HG03520 (cell line): ENCODE results near the gene TAF4B.
"Not testable (repeated sequence)": the region's sequence is repeated elsewhere in the genome, so short reads cannot be mapped to it uniquely, and the experiment has no call there.

Source experiments
- ATAC-seq: cut with Tn5 transposase; IDR thresholded peaks from one replicate; pipeline ENCODE4 v1.9.1; 2021; ENCODE audit warnings: mild to moderate bottlenecking, moderate library complexity; ENCODE audit not compliant: unreplicated experiment

The TAF4B gene

DNA sequence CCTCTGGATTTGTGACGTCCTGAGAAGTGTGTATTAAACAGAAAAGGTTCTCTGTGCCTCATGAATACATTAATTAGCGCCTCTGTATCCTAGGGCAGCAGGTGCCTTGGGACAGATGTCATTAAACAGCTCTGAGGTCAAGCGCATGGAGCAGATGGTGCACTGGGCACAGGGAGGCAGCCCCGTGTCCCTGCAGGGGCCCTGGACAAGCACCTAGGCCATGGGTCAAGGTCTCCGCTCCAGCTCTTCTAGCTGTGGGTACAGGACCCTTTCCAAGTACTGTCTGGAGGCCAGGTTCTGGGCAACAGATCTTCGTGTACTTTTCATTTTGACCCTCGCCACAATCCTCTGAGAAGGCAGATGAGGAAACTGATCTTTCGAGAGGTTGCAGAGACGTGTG, 195.7 kb downstream of the TAF4B start:
- no peak for ATAC-seq

GRCh38 chr18:26422472-26423162, 196.4 kb downstream of the TAF4B start:
- ATAC-seq, result peak; percentile 63

DNA sequence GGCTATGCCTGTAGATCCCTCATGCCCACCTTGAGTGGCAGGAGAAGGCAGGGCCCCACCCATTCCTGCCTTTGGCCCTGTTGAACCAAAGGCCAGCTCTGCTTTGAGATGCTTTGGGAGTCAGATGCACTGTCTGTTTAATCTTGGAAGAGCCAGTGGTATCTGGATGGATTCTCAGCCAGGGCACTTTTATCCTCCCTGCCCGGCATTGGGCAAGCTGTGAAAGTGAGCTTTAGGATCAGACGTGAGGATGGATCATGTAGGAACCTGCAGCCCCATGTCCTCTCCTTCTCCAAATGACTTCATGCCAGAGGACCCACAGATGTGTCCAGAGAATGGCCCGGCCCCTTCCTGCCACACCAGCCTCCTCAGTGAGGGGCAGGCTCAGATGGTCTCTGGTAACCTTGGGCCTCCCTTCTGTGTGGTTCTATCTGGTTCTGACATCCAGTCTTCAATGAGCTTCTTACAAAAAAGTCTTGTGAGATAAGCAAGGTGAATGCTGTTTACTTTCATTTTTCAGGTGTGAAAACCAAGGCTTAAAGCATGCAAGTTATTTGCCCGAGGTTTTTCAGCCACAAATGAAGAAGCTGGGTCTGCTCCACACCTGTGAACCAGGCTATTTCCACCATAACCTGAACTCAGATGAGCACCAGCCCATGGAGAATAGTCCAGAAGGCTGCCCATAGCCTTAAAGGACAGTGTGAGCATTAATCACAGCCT, 198.3 kb downstream of the TAF4B start:
- ATAC-seq, result no peak

DNA sequence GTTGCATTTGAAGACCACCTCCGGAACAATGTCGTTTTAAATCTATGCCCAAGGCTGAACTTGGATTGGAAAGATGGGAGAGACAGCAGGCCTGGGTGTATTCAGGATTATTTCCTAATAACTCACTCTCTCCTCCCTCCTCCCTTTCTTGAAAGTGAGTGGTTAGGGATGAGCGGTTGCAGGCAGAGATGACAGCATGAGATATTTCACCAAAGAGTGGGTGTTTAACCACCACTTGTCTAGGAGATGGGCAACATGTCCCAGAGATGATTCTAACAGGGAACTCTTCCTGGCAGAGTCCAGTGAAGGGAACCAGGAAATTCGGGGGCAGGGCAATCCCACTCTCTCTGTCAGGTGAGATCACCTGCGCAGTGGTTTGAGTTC, 198.9 kb downstream of the TAF4B start:
- ATAC-seq, result no peak

DNA sequence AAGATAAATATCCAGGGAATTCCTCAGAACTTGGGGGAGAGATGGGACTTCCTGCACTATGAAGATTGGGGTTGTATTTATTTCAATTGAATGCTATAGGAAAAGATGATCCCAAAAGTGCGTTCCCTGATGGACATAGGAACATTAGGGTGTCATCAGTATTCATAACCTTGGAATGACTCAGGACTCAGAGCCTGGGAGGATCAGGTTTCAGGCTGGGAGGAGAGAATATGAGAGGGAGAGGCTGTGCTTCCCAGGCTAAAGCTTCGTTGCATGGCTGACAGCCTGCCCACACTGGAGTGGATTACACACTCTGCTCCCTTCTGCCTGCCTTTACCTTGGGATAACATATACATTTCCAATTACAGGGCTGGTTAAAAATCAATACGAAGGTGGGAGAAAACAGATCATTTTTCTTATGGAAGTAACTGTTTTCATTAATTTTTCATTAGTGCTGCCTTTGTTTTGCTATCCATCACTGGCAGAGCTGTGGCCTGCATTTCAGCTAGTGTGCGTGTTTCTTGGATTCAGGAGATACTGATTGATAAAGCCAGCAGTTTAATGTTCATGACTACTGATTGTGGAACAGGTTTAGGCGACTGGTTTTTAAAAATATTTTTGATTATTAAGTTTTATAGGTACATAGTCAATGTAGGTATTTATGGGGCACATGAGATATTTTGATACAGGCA, 203.4 kb downstream of the TAF4B start:
- ATAC-seq, result no peak

DNA sequence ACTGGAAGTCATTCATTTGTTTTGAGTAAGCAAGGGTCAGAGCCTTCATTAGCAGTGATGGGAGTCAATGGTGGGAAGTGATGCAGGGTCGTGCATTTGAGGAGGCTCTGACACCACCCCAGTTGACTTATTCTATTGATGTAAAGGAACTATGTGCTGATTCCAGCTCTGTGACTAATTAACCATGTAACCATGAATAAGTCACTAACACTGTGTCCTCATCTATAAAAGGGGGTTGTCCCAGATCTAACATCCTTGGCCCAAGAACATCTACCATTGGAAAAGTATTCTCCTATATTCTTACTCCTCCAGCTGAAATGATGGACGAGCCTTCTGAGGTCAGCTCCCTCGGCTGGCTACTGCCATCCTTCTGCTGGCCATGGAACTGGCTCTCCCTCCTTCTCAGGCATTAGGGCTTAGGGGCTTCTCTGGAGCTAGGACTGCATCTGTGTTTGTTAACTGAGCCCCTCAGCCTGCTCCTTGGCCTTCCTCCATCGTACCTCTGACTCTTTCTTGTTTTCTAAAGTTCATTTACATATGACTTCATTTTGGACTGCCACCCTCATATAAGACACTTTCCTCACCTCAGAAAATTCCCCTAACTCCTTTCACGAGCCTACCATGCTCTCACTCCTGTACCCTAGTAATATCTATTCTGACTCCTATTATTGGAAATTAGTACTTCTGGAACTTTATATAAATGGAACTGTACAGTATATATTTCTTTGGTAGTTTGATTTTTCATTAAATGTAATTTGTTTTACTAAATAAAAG, 206.6 kb downstream of the TAF4B start:
- peak; percentile 57 for ATAC-seq

DNA sequence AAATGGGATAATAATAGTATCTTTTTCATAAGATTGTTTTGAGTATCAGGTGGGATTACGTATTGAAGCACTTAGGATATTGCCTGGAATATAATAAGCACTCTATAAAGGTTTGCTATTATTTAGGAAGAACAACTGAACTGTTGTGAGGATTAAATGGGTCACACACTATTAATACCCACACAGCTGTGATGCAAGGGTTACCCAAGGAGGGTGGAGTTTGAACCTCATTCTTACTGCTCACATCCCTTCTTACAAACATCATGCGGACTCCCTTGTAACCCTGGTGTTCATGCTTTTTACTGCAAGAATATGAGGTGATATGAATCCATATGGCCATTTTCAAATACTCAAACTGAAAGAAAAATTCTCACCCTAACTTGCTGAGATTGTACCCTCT, 208.6 kb downstream of the TAF4B start:
- no peak for ATAC-seq

- no peak for ATAC-seq
These were observed 209.3 kb downstream of the TAF4B start for GRCh38 chr18:26435415-26436095.

DNA sequence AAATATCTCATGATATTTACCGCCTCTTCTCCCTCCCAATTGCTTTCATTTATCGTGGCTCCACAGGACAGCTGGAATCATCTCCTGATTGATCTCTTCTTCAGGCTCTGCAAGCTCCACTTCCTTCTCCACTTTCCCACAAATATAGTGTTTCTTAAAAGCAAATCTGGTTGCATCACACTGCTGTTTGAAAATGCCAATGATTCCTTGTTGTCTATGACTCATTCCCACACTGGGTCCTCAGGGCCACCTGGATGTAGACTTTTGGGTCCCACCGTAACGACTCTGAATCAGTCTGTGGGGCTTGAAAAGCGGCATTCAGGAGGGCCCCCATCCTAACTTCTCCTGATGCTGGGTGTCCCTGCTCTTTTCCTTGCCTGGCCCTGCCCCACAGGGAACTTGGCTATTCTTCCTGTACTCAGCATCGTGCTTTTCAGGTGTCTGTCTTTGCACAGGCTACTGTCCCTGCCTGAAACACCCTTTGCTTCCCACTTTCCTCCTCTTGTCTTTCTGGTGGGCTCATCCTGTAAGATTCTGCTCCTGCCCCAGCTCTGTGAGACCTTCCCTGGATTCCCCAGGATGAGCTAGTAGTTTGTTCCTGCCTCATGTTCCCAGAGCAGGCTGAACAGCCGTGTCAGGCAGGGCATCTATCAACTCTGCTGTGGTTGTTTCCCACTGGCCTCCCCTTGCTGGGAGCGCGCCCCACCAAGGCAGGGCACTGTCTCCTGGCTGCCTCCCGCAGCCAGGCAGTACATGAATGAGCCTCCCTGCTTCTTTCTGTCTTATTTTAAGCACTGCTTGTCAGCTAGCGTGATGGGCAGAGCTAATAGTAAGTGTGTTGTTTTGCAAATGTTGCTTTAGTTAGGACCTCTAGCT, 210.2 kb downstream of the TAF4B start:
- no peak for ATAC-seq

- ATAC-seq, result not testable (repeated sequence)
These were observed 211.4 kb downstream of the TAF4B start for GRCh38 chr18:26437634-26438033.

- ATAC-seq, result peak; percentile 99
These were observed 212.7 kb downstream of the TAF4B start for GRCh38 chr18:26438980-26439379.

DNA sequence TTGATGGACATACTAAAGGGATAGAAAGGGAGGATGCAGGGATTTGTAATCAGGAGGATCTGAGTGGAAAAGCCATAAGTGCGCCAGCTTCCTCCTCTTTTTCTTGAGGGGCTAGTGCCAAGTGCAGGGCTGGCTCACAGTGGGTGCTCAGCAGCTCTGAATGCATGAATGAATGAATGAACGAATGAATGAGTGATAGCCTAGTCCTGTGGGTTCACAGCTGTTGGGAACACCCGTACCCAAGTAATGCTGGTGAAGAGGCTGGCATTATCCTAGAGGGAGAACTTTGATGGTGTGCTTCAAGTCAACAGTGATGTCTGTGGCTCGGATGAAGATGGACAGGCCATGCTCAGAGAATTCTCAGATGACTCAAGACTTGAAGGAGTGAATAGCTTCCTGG, 213.3 kb downstream of the TAF4B start:
- no peak for ATAC-seq

DNA sequence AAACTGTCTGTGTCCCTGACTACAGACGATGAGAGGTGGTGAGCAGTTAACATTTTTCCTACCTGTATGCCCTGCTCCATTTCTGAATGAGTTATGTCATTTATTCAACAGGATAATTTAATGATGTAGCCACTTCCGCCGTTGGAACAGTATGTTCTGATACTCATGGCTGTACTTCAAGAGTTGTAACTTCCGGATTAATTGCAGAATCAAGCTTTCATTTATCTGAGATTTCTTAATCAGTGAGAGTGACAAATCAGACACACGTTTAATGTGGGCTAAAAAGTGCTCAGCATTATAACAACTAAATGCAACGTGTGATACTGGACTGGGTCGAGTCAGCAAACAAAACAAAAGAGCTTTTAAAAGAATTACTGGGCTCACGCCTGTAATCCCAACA, 214.4 kb downstream of the TAF4B start:
- no peak for ATAC-seq
